ENCODE results near the gene CLCN2.

The CLCN2 gene

GRCh38 chr3:184378651-184379357, 17.4 kb upstream of the CLCN2 start:
- Histone ChIP-seq H3K9me3 (ENCODE audit: control insufficient read depth, insufficient read depth, low read length) (no peaks in the 10 kb centered on the region), H3K27me3 (ENCODE audit: control insufficient read depth, insufficient read depth, low read length) (peaks cover 62% of the 10 kb centered on the region), H3K36me3 (ENCODE audit: control insufficient read depth, insufficient read depth, low read length) (no peaks in the 10 kb centered on the region), H3K4me1 (ENCODE audit: control insufficient read depth, insufficient read depth, low read length) (peaks cover 8% of the 10 kb centered on the region), H3K4me3 (ENCODE audit: low read depth, low read length) (peak overlapping the region; percentile 40), H3K9ac (ENCODE audit: low read depth, low read length) (no peak overlapping the region)

GRCh38 chr3:184377882-184378445, 16.6 kb upstream of the CLCN2 start, which contains the start of gene THPO:
TSS of gene THPO (minus strand) at chr3:184378207. CDS start at chr3:184376259, 1,948 bp downstream.
- H3K9ac ChIP-seq (ENCODE audit: low read depth, low read length), result no peak within 1 kb of the TSS

GRCh38 chr3:184377374-184377773, 16.0 kb upstream of the CLCN2 start:
- H3K4me3 ChIP-seq (ENCODE audit: low read depth, low read length), result peak overlapping the region; percentile 3
- no peak overlapping the region for H3K9ac ChIP-seq (ENCODE audit: low read depth, low read length)
- peaks cover 55% of the 10 kb centered on the region for H3K27me3 ChIP-seq (ENCODE audit: control insufficient read depth, insufficient read depth, low read length)
- H3K9me3 ChIP-seq (ENCODE audit: control insufficient read depth, insufficient read depth, low read length), result no peaks in the 10 kb centered on the region
- H3K36me3 ChIP-seq (ENCODE audit: control insufficient read depth, insufficient read depth, low read length), result no peaks in the 10 kb centered on the region
- H3K4me1 ChIP-seq (ENCODE audit: control insufficient read depth, insufficient read depth, low read length), result peaks cover 8% of the 10 kb centered on the region

More at GRCh38 chr3:184377882-184378445, 16.6 kb upstream of the CLCN2 start, which contains the start of gene THPO:
- Histone ChIP-seq H3K9me3 (ENCODE audit: control insufficient read depth, insufficient read depth, low read length) (no peaks in the 10 kb centered on the region), H3K4me3 (ENCODE audit: low read depth, low read length) (peak within 1 kb of the TSS; percentile 16), H3K4me1 (ENCODE audit: control insufficient read depth, insufficient read depth, low read length) (peaks cover 8% of the 10 kb centered on the region), H3K36me3 (ENCODE audit: control insufficient read depth, insufficient read depth, low read length) (no peaks in the 10 kb centered on the region), H3K27me3 (ENCODE audit: control insufficient read depth, insufficient read depth, low read length) (peaks cover 60% of the 10 kb centered on the region)

GRCh38 chr3:184375747-184376461, 14.5 kb upstream of the CLCN2 start:
- no peak overlapping the region for H3K9ac ChIP-seq (ENCODE audit: low read depth, low read length)
- no peaks in the 10 kb centered on the region for H3K36me3 ChIP-seq (ENCODE audit: control insufficient read depth, insufficient read depth, low read length)
- H3K27me3 ChIP-seq (ENCODE audit: control insufficient read depth, insufficient read depth, low read length), result peaks cover 40% of the 10 kb centered on the region
- no peaks in the 10 kb centered on the region for H3K9me3 ChIP-seq (ENCODE audit: control insufficient read depth, insufficient read depth, low read length)
- peaks cover 12% of the 10 kb centered on the region for H3K4me1 ChIP-seq (ENCODE audit: control insufficient read depth, insufficient read depth, low read length)
- no peak overlapping the region for H3K4me3 ChIP-seq (ENCODE audit: low read depth, low read length)

GRCh38 chr3:184373422-184373821, 12.0 kb upstream of the CLCN2 start:
- Histone ChIP-seq H3K9ac (ENCODE audit: low read depth, low read length) (no peak overlapping the region), H3K4me3 (ENCODE audit: low read depth, low read length) (no peak overlapping the region), H3K4me1 (ENCODE audit: control insufficient read depth, insufficient read depth, low read length) (peaks cover 6% of the 10 kb centered on the region), H3K9me3 (ENCODE audit: control insufficient read depth, insufficient read depth, low read length) (no peaks in the 10 kb centered on the region), H3K36me3 (ENCODE audit: control insufficient read depth, insufficient read depth, low read length) (peaks cover 1% of the 10 kb centered on the region), H3K27me3 (ENCODE audit: control insufficient read depth, insufficient read depth, low read length) (peaks cover 25% of the 10 kb centered on the region)

GRCh38 chr3:184372911-184373310, 11.5 kb upstream of the CLCN2 start:
- H3K9ac ChIP-seq (ENCODE audit: low read depth, low read length), result no peak overlapping the region
- H3K4me3 ChIP-seq (ENCODE audit: low read depth, low read length), result no peak overlapping the region
- peaks cover 20% of the 10 kb centered on the region for H3K27me3 ChIP-seq (ENCODE audit: control insufficient read depth, insufficient read depth, low read length)
- peaks cover 6% of the 10 kb centered on the region for H3K4me1 ChIP-seq (ENCODE audit: control insufficient read depth, insufficient read depth, low read length)
- H3K9me3 ChIP-seq (ENCODE audit: control insufficient read depth, insufficient read depth, low read length), result no peaks in the 10 kb centered on the region
- H3K36me3 ChIP-seq (ENCODE audit: control insufficient read depth, insufficient read depth, low read length), result peaks cover 7% of the 10 kb centered on the region

- H3K4me1 ChIP-seq (ENCODE audit: control insufficient read depth, insufficient read depth, low read length), result peaks cover 4% of the 10 kb centered on the region
- no peaks in the 10 kb centered on the region for H3K9me3 ChIP-seq (ENCODE audit: control insufficient read depth, insufficient read depth, low read length)
- H3K9ac ChIP-seq (ENCODE audit: low read depth, low read length), result no peak overlapping the region
- peaks cover 19% of the 10 kb centered on the region for H3K27me3 ChIP-seq (ENCODE audit: control insufficient read depth, insufficient read depth, low read length)
- H3K36me3 ChIP-seq (ENCODE audit: control insufficient read depth, insufficient read depth, low read length), result peaks cover 8% of the 10 kb centered on the region
- no peak overlapping the region for H3K4me3 ChIP-seq (ENCODE audit: low read depth, low read length)
Observed at GRCh38 chr3:184372296-184372821, 11.0 kb upstream of the CLCN2 start.

GRCh38 chr3:184371570-184372018, 10.2 kb upstream of the CLCN2 start:
- Histone ChIP-seq H3K4me1 (ENCODE audit: control insufficient read depth, insufficient read depth, low read length) (peaks cover 4% of the 10 kb centered on the region), H3K9ac (ENCODE audit: low read depth, low read length) (no peak overlapping the region), H3K4me3 (ENCODE audit: low read depth, low read length) (no peak overlapping the region), H3K9me3 (ENCODE audit: control insufficient read depth, insufficient read depth, low read length) (no peaks in the 10 kb centered on the region), H3K27me3 (ENCODE audit: control insufficient read depth, insufficient read depth, low read length) (peaks cover 14% of the 10 kb centered on the region), H3K36me3 (ENCODE audit: control insufficient read depth, insufficient read depth, low read length) (peaks cover 12% of the 10 kb centered on the region)

- Histone ChIP-seq H3K9ac (ENCODE audit: low read depth, low read length) (no peak overlapping the region), H3K9me3 (ENCODE audit: control insufficient read depth, insufficient read depth, low read length) (no peaks in the 10 kb centered on the region), H3K4me3 (ENCODE audit: low read depth, low read length) (no peak overlapping the region), H3K4me1 (ENCODE audit: control insufficient read depth, insufficient read depth, low read length) (peaks cover 4% of the 10 kb centered on the region), H3K27me3 (ENCODE audit: control insufficient read depth, insufficient read depth, low read length) (peaks cover 4% of the 10 kb centered on the region), H3K36me3 (ENCODE audit: control insufficient read depth, insufficient read depth, low read length) (peaks cover 20% of the 10 kb centered on the region)
Observed at GRCh38 chr3:184368586-184369183, 7.3 kb upstream of the CLCN2 start.

- Histone ChIP-seq H3K36me3 (ENCODE audit: control insufficient read depth, insufficient read depth, low read length) (peaks cover 20% of the 10 kb centered on the region), H3K4me1 (ENCODE audit: control insufficient read depth, insufficient read depth, low read length) (peaks cover 4% of the 10 kb centered on the region), H3K27me3 (ENCODE audit: control insufficient read depth, insufficient read depth, low read length) (no peaks in the 10 kb centered on the region), H3K4me3 (ENCODE audit: low read depth, low read length) (no peak overlapping the region), H3K9ac (ENCODE audit: low read depth, low read length) (no peak overlapping the region), H3K9me3 (ENCODE audit: control insufficient read depth, insufficient read depth, low read length) (no peaks in the 10 kb centered on the region)
Observed at GRCh38 chr3:184368116-184368515, 6.7 kb upstream of the CLCN2 start.

- H3K4me1 ChIP-seq (ENCODE audit: control insufficient read depth, insufficient read depth, low read length), result peaks cover 2% of the 10 kb centered on the region
- peaks cover 20% of the 10 kb centered on the region for H3K36me3 ChIP-seq (ENCODE audit: control insufficient read depth, insufficient read depth, low read length)
- H3K9me3 ChIP-seq (ENCODE audit: control insufficient read depth, insufficient read depth, low read length), result no peaks in the 10 kb centered on the region
- H3K27me3 ChIP-seq (ENCODE audit: control insufficient read depth, insufficient read depth, low read length), result no peaks in the 10 kb centered on the region
- no peak overlapping the region for H3K4me3 ChIP-seq (ENCODE audit: low read depth, low read length)
- no peak overlapping the region for H3K9ac ChIP-seq (ENCODE audit: low read depth, low read length)
Observed at GRCh38 chr3:184366619-184367289, 5.3 kb upstream of the CLCN2 start.

Measured in iPS-15b (cell line).